Epithelial cell of proximal tubule (primary cell): ENCODE measurements around the gene SSH2. TPM values are rescaled to one million over a fixed set of nuclear protein-coding genes. Genes with fewer than 3 reads are reported as not detected.

Experiments used
- DNase-seq: peaks from one replicate; pipeline ENCODE4 v3.0.0-alpha.2; 2011; ENCODE audit warnings: low read depth
- H3K4me3 ChIP-seq: 2 replicates; pipeline ENCODE4 v1.5.1; 2011; ENCODE audit warnings: low read depth, mild to moderate bottlenecking, low read length
- CTCF ChIP-seq: conservative IDR thresholded peaks from 2 replicates; pipeline ENCODE4 v1.5.1; 2012; ENCODE audit warnings: low read depth, mild to moderate bottlenecking, low read length
- total RNA-seq: library from RNA; depleted of rRNA; stranded (reverse); fragments of >200 nt; gene quantifications from 2 replicates; pipeline ENCODE4 v1.2.3, GENCODE V29; 2015

The SSH2 gene
- total RNA-seq, 1 donor from 2014 or later: 15.2 TPM

GRCh38 chr17:29716566-29716965 lies 213.5 kb downstream of the SSH2 start:
- no peak for TF ChIP-seq CTCF
- DNase-seq: no peak

DNA sequence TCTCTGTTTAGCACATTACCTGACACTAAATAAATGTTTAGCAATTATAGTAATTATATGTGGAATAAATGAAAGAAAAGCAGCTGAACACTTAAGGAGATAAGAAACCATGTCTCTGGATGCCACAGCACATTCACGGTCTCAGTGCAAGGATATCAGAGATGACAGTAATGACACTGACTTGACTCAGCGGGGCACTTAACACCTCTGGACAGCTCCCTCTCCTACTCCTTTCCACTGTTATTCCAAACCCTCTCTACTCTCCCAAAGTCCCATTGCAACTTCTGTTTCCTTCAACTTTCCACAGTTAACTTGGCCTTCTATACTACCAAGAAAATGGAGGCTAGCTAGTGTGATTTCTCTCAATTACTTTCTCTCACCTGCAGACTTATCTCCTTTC lies 214.3 kb downstream of the SSH2 start:
- TF ChIP-seq CTCF: no peak
- no peak overlapping the region for H3K4me3 ChIP-seq
- DNase-seq: no peak

More at GRCh38 chr17:29716566-29716965, 213.5 kb downstream of the SSH2 start:
- no peak overlapping the region for H3K4me3 ChIP-seq

DNA sequence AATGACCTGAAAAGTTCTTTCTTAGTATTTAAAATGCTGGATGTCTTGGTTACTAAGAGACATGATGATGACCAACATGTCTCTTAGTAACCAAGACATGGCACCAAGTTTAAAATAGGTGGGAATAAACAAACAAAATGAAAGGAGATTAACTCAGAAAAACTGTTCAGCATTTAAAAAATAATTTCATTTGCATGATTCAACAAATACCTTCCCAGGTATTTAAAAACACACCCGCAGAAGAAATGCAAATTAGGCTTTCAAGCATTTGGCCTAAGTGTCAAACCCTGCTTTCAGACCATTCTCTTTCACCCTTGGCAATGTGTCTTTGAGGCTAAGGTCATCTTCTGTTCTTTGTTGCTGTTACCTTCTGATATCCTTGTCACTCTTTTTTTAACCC lies 215.9 kb downstream of the SSH2 start:
- TF ChIP-seq CTCF: no peak
- no peak for DNase-seq
- no peak overlapping the region for H3K4me3 ChIP-seq

GRCh38 chr17:29713626-29714025 lies 216.4 kb downstream of the SSH2 start:
- DNase-seq: no peak
- no peak for TF ChIP-seq CTCF
- no peak overlapping the region for H3K4me3 ChIP-seq

DNA sequence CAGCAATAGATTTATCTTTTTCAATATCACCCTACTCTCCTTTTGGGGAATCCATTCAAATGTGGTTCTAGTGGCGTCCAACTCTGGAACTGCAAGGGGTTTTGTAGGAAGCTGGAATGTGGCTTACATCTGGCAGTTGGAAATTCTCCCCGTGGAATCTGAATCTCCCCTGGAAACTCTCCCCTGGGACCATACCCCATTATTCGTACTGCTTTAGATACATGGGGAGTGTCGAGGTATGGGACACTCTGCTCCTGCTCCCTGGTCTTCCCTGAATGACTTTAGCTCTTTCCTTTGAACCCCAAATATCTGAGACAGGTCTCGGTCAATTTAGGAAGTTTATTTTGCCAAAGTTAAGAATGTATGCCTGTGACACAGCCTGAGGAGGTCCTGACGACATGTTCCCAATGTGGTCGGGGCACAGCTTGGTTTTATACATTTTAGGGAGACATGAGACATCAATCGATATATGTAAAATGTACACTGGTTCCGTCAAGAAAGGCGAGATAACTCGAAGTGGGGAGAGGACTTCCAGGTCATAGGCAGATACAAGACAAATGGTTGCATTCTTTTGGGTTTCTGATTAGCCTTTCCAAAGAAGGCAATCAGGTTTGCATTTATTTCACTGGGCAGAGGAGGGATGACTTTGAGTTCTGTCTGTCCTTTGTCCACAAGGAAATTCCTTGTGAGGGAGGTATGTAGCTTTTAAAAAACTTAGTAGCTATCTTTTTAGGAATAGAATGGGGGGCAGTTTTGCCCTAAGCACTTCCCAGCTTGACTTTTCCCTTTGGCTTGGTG lies 218.2 kb downstream of the SSH2 start:
- DNase-seq: no peak
- no peak overlapping the region for H3K4me3 ChIP-seq
- no peak for TF ChIP-seq CTCF

DNA sequence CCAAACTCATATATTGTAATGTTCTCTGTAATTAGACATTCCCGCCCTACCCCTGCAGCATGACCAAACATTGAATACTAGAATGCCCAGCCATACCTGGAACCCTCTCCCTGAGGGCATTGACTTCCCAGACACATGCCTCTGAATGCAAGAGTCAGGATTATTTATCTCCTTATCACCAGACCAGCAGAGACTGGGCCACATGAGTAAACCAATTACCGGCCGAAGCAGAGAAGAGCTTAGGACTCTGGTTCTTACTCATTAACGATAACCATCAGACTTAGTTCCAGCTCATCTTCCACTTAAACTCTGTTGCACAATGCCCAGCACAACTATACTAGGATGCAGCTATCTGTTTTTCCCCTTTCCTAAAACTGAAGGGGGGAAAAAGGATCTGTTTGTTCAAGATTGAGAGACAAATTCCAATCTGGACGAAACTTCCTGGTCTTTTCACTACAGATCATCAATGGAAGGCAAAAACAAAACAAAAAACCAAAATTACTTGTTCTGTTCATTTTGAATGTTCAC lies 219.1 kb downstream of the SSH2 start:
- peak; percentile 93 for DNase-seq
- no peak for TF ChIP-seq CTCF
- no peak overlapping the region for H3K4me3 ChIP-seq

DNA sequence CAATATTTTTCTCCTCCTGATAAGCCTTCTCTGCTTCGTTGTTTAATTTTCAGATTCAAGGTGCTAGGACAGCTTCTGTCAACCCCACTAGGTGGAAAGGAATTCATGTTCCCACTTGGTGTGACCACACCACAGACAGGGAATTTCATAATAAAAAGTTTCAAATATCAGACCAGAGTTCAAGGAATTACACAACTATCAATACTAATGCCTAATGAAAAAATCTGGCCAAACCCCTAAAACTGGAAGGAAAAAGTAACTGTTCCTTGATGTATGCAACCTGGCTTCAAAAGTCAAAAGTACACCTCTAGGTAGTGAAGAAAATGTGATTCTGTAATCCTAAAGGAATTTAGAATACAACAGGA lies 219.5 kb downstream of the SSH2 start:
- no peak for DNase-seq
- no peak overlapping the region for H3K4me3 ChIP-seq
- no peak for TF ChIP-seq CTCF
